ENCODE results near the gene CNOT3.
"Not testable (repeated sequence)": the region's sequence is repeated elsewhere in the genome, so short reads cannot be mapped to it uniquely, and the experiment has no call there.

The CNOT3 gene

GRCh38 chr19:54137699-54138488 lies at the start of gene CNOT3:
Gene CNOT3, plus strand, starts transcription at chr19:54137762. Its CDS starts 5,217 bp downstream, at chr19:54142979.
- no peak for DNase-seq (ENCODE audit: low spot score)

- DNase-seq (ENCODE audit: low spot score), result no peak
Measured at GRCh38 chr19:54094426-54095000, 43.0 kb upstream of the CNOT3 start.

GRCh38 chr19:54095136-54095858 lies 42.3 kb upstream of the CNOT3 start:
- DNase-seq (ENCODE audit: low spot score), result no peak

- not testable (repeated sequence) for DNase-seq (ENCODE audit: low spot score)
Measured at GRCh38 chr19:54095859-54096616, 41.5 kb upstream of the CNOT3 start.

- no peak for DNase-seq (ENCODE audit: low spot score)
Measured at GRCh38 chr19:54096617-54097106, 40.9 kb upstream of the CNOT3 start.

GRCh38 chr19:54099190-54099902 lies 38.2 kb upstream of the CNOT3 start:
- DNase-seq (ENCODE audit: low spot score), result no peak

- not testable (repeated sequence) for DNase-seq (ENCODE audit: low spot score)
Measured at GRCh38 chr19:54099903-54100255, 37.7 kb upstream of the CNOT3 start.

GRCh38 chr19:54100561-54100960 lies 37.0 kb upstream of the CNOT3 start, which contains the start of gene OSCAR:
Gene OSCAR, minus strand, starts transcription at chr19:54100803. Its CDS starts 11 bp downstream, at chr19:54100792.
- DNase-seq (ENCODE audit: low spot score), result no peak

GRCh38 chr19:54102421-54103169 lies 35.0 kb upstream of the CNOT3 start, which contains the start of gene NDUFA3:
Gene NDUFA3, plus strand, starts transcription at chr19:54102855. Its CDS starts 24 bp downstream, at chr19:54102879.
- peak; percentile 98 for DNase-seq (ENCODE audit: low spot score)

GRCh38 chr19:54104998-54105715 lies 32.4 kb upstream of the CNOT3 start:
- no peak for DNase-seq (ENCODE audit: low spot score)

- DNase-seq (ENCODE audit: low spot score), result no peak
Measured at GRCh38 chr19:54105796-54106195, 31.8 kb upstream of the CNOT3 start.

- no peak for DNase-seq (ENCODE audit: low spot score)
Measured at GRCh38 chr19:54106716-54107115, 30.8 kb upstream of the CNOT3 start.

- no peak for DNase-seq (ENCODE audit: low spot score)
Measured at GRCh38 chr19:54107876-54108490, 29.6 kb upstream of the CNOT3 start.

- no peak for DNase-seq (ENCODE audit: low spot score)
Measured at GRCh38 chr19:54108496-54108895, 29.1 kb upstream of the CNOT3 start.

GRCh38 chr19:54109651-54110050 lies 27.9 kb upstream of the CNOT3 start:
- no peak for DNase-seq (ENCODE audit: low spot score)

GRCh38 chr19:54114340-54115108 lies 23.0 kb upstream of the CNOT3 start:
- no peak for DNase-seq (ENCODE audit: low spot score)

- peak; percentile 98 for DNase-seq (ENCODE audit: low spot score)
Measured at GRCh38 chr19:54115109-54116063, 22.2 kb upstream of the CNOT3 start, which contains the start of the genes PRPF31 and TFPT. Gene PRPF31, plus strand, starts transcription at chr19:54115754. Its CDS starts 2,525 bp downstream, at chr19:54118279. Gene TFPT, minus strand, starts transcription at chr19:54115657. Its CDS starts 388 bp downstream, at chr19:54115269.

Data from cerebellar cortex (tissue), 1 donor.